Measurements from ENCODE around the gene FRZB.

- TF ChIP-seq, protein P1, sequence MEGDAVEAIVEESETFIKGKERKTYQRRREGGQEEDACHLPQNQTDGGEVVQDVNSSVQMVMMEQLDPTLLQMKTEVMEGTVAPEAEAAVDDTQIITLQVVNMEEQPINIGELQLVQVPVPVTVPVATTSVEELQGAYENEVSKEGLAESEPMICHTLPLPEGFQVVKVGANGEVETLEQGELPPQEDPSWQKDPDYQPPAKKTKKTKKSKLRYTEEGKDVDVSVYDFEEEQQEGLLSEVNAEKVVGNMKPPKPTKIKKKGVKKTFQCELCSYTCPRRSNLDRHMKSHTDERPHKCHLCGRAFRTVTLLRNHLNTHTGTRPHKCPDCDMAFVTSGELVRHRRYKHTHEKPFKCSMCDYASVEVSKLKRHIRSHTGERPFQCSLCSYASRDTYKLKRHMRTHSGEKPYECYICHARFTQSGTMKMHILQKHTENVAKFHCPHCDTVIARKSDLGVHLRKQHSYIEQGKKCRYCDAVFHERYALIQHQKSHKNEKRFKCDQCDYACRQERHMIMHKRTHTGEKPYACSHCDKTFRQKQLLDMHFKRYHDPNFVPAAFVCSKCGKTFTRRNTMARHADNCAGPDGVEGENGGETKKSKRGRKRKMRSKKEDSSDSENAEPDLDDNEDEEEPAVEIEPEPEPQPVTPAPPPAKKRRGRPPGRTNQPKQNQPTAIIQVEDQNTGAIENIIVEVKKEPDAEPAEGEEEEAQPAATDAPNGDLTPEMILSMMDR (conservative IDR thresholded peaks at IDR 0.05; ENCODE audit: low read depth, low read length), result no peak
- no peak for TF ChIP-seq EZH2 (IDR thresholded peaks at IDR 0.05; ENCODE audit: borderline replicate concordance, low read depth, low read length, poor library complexity, severe bottlenecking)
Observed at GRCh38 chr2:182894174-182894573, 27.7 kb upstream of the FRZB start.
